Omental fat pad (tissue), 4 donors: Measurements from ENCODE around the gene ACOX2. TPM values are rescaled to one million over a fixed set of nuclear protein-coding genes. Genes with fewer than 3 reads are reported as not detected.

Experiments used
- ATAC-seq: fragments of 150-250 bp; one replicate; pipeline ENCODE4 v1.9.1; 2016; ENCODE audit warnings: mild to moderate bottlenecking, moderate library complexity; ENCODE audit not compliant: low FRiP score
- DNase-seq: peaks from one replicate; pipeline ENCODE4 v3.0.0-alpha.2; 2019; ENCODE audit warnings: low spot score
- CTCF ChIP-seq, 3 donors: fragments of 450-650 bp; IDR thresholded peaks; one replicate each; pipeline ENCODE4 v1.5.1; 2016 to 2017; ENCODE audit warnings: antibody characterized with exemption in 3 of 3, mild to moderate bottlenecking in 3 of 3, moderate library complexity in 2 of 3
- total RNA-seq, 4 donors: library from RNA; depleted of rRNA; stranded (reverse); fragments of >200 nt; gene quantifications; one replicate each; pipeline ENCODE4 v1.1.0, GENCODE V29; 2016

Gene ACOX2
- total RNA-seq, 4 donors from 2014 or later, result 10.4 to 26.8 (median 15.3) TPM

GRCh38 chr3:58520403-58521335 is 16.3 kb downstream of the ACOX2 start:
- TF ChIP-seq CTCF (IDR thresholded peaks at IDR 0.05), result no peak
- ATAC-seq, result no peak
- DNase-seq, result no peak

GRCh38 chr3:58519668-58520402 is 17.2 kb downstream of the ACOX2 start:
- no peak for TF ChIP-seq CTCF (IDR thresholded peaks at IDR 0.05)
- no peak for DNase-seq
- no peak for ATAC-seq

DNA sequence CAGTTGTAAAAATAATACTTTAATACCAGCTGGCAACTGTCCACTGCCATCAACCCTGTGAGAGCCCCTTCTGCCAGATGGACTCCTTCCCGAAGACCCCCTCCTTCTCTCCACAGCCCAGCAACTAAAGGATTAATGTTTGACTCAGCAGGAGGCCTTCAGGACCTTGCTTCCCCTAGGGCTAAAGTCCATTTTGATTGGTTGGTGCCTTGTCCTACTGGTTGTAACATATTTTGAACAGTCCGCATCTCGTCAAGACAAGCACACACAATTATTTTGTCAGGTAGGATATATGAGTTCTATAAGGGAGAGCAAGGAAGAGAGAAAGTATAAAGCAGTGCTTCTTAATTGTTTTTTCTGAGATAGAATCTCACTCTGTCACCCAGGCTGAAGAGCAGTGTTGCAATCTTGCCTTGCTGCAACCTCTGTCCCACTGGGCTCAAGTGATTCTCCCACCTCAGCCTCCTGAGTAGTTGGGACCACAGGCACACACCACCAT is 18.6 kb downstream of the ACOX2 start:
- no peak for ATAC-seq
- TF ChIP-seq CTCF (IDR thresholded peaks at IDR 0.05), result no peak
- DNase-seq, result no peak

GRCh38 chr3:58514405-58514804 is 22.6 kb downstream of the ACOX2 start:
- no peak for TF ChIP-seq CTCF (IDR thresholded peaks at IDR 0.05)
- DNase-seq, result no peak
- no peak for ATAC-seq

GRCh38 chr3:58508437-58508836 is 28.6 kb downstream of the ACOX2 start:
- no peak for ATAC-seq
- TF ChIP-seq CTCF (IDR thresholded peaks at IDR 0.05), result no peak
- DNase-seq, result no peak

- ATAC-seq, result no peak
These were observed 29.5 kb downstream of the ACOX2 start for GRCh38 chr3:58507356-58508078.

More at GRCh38 chr3:58507356-58508078, 29.5 kb downstream of the ACOX2 start:
- no peak for DNase-seq
- TF ChIP-seq CTCF (IDR thresholded peaks at IDR 0.05), result no peak
